ENCODE measurements around the gene TAX1BP1.

TAX1BP1 gene

DNA sequence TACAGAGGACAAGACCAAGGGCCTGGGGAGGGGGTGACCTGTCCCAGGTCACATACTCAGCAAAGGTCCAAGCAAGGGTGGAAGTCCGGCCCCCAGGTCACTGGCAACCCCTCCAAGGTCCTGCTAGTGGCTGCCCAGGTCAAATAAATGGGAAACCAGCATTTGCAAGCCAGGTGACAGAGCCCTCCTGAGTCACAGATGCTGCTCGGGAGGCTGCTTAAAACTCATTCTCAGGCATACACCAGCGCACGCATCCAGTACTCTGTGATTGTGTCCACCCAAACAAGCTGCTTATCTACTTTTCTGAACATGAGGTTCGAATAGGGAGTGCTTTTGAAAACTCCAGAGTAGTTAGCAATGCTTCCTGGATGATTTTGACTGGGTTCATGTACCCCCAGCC, 130.6 kb downstream of the TAX1BP1 start:
- TF ChIP-seq, protein P1, sequence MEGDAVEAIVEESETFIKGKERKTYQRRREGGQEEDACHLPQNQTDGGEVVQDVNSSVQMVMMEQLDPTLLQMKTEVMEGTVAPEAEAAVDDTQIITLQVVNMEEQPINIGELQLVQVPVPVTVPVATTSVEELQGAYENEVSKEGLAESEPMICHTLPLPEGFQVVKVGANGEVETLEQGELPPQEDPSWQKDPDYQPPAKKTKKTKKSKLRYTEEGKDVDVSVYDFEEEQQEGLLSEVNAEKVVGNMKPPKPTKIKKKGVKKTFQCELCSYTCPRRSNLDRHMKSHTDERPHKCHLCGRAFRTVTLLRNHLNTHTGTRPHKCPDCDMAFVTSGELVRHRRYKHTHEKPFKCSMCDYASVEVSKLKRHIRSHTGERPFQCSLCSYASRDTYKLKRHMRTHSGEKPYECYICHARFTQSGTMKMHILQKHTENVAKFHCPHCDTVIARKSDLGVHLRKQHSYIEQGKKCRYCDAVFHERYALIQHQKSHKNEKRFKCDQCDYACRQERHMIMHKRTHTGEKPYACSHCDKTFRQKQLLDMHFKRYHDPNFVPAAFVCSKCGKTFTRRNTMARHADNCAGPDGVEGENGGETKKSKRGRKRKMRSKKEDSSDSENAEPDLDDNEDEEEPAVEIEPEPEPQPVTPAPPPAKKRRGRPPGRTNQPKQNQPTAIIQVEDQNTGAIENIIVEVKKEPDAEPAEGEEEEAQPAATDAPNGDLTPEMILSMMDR (IDR thresholded peaks at IDR 0.05; ENCODE audit: low read depth, low read length): no peak
- no peak overlapping the region for H3K4me3 ChIP-seq (ENCODE audit: low read depth, low read length)

DNA sequence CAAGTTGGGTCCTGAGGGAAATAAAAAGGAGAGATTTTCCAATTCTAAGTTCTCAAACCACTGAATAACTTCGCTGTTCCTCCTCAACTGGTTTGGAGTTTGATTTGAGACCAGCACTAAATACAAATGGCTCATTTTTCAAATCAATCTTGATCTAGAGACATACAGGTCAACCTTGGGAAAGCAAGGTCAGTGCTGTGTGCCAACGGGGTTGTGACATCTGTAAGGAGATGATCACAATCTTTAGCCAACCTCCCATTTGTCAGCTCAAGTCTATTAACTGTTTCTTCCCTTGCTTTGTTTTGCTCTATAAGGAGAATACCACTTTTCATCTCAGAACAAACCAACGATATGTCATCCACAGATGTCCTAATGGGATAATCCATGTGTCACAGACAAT, 131.1 kb downstream of the TAX1BP1 start:
- no peak overlapping the region for H3K4me3 ChIP-seq (ENCODE audit: low read depth, low read length)
- TF ChIP-seq, protein P1 (IDR thresholded peaks at IDR 0.05; ENCODE audit: low read depth, low read length): no peak

DNA sequence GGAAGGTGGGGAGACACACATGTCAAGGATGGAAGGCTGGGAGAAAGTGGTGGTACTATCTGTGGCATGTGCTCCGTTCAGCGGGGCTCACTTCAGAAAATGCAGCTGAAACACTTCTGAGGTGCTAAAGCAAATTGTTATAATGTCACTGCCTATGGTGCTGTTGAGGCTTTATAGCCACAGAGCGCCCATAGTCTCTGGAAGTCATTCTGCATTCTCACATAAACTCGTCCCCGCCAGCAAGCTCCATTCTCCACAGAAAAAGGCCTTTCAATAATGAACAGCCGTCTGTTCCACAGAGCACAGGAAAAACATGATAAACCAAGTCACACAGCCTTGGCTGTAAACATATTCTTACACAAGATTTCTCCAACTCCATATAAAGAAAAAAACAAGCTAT, 131.9 kb downstream of the TAX1BP1 start:
- TF ChIP-seq, protein P1 (IDR thresholded peaks at IDR 0.05; ENCODE audit: low read depth, low read length): no peak
- no peak overlapping the region for H3K4me3 ChIP-seq (ENCODE audit: low read depth, low read length)

DNA sequence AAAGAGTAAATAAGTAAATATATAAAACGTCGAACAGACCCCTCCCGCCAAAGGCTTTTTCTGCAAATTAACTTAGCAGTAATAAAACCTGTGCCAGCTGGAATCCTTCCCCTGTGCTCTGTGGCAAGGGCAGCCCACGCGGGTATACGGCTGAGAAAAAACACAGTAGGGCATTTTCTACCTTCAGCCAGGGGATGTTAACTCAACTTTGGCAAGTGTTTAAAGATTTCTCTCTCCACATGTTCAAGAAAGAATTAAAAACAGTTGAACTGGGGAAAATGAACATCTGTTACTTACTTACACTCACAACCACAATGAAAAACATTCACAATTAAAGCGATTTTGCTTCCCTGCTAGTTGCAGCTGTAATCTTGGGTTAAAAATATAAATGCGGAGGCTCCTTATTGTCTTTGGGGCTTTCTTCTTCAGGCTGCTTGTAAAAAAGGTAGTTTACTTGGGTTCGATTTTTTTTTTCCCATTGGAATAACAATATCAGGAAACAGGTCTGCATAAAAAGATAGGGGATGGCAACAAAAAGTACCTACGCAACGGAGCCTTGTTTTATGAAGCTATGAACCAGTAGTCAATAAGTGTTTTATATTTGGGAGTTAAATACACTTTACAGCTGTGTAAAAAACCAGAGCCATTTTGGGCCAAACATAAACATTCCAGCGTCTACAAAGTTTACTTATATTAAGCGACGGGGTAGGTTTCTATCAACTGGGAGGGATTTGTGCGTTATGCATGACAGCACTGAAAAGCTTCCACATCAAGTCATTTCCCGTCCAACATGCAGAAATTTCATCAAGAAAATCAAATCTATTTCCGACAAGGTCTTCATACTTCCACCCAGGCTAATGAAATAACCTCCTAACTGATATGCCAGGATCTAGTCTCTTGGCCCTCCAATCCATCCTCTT, 132.7 kb downstream of the TAX1BP1 start:
- TF ChIP-seq, protein P1 (IDR thresholded peaks at IDR 0.05; ENCODE audit: low read depth, low read length): no peak

DNA sequence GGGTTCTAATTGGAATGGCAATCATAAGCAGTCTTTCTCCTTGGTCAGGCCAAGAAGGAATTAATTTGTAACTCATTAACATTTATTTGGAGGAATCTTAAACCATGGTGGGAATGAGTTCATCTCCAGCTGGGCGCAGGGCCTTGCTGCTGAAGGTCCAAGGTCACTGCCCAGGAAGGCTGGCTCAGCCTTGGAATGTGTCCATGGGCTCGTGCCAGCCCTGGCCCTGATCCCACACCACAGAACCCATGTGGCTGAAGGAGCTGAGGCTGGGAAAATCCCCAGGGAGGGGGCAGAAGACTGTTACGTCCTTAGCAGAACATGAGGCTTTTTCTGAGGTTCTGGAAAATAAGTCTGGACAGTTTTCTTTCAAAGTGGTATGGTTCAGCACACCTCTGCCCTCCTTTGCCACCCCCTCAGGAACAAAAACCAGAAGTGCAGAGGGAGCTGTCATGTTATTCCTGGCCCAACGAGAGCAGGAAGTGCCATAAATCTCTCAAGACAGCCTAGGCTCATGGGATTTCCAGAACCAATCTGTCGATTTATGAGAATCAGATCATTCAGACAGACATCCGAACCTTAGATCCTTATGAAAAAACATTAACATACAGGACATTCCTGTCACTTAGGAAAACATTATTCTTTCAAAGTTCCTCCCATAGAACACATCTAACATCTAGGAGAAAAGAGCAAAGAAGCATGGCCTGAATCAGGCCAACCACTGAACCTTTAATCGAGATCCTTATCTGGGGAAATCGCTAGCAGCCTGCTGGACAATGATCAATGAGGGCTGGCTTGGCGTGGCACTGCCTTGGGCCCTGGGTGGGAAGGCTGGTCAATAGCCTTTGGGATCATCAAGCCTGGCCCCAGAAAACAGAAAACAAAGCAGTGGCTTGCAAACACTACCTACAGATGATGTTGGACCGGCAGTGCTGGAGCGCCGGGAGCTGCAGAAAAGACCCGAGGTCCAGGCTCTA, 134.3 kb downstream of the TAX1BP1 start:
- no peak overlapping the region for H3K4me3 ChIP-seq (ENCODE audit: low read depth, low read length)
- TF ChIP-seq, protein P1 (IDR thresholded peaks at IDR 0.05; ENCODE audit: low read depth, low read length): no peak

More for the DNA sequence above, 132.7 kb downstream of the TAX1BP1 start:
- no peak overlapping the region for H3K4me3 ChIP-seq (ENCODE audit: low read depth, low read length)

DNA sequence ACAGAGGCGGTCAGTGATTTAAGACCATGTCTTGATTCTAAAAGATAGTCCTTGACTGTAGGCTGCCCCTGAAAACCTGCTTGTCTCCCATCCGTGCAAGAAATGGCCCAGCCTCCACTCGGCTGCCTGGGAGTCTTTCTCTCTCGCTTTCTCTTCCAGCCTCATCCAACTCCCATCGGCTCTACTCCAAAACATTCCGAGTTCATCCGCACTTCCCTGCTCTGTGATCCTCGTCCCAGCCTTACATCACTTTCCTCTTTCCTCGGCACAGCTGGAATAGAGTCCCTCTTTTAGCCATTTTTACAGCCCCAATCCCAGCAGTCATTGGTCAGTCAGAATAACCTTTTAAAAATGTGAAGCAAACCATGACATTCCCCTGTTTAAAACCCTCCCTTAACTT, 135.1 kb downstream of the TAX1BP1 start:
- no peak overlapping the region for H3K4me3 ChIP-seq (ENCODE audit: low read depth, low read length)
- TF ChIP-seq, protein P1 (IDR thresholded peaks at IDR 0.05; ENCODE audit: low read depth, low read length): no peak
